HEK293 (cell line): ENCODE data around the gene NDC1.

Source experiments
- ATF2 ChIP-seq: fragments of 450-650 bp; formaldehyde crosslinking; IDR thresholded peaks from 2 replicates; pipeline ENCODE4 v1.5.1; 2016; ENCODE audit warnings: missing biosample characterization, missing genetic modification characterization, low read depth
- CTCF ChIP-seq: fragments of 450-650 bp; formaldehyde crosslinking; IDR thresholded peaks from 2 replicates; pipeline ENCODE4 v1.5.1; 2016; ENCODE audit warnings: missing biosample characterization, missing genetic modification characterization
- HOXA7 ChIP-seq: sonication (generic); formaldehyde crosslinking; IDR thresholded peaks from 2 replicates; pipeline ENCODE4 v1.8.1; 2022; ENCODE audit warnings: missing genetic modification reagents, borderline replicate concordance
- REST ChIP-seq: fragments of 450-650 bp; formaldehyde crosslinking; IDR thresholded peaks from 2 replicates; pipeline ENCODE4 v1.5.1; 2016; ENCODE audit warnings: missing biosample characterization, missing genetic modification characterization
- SP2 ChIP-seq: fragments of 450-650 bp; formaldehyde crosslinking; IDR thresholded peaks from 2 replicates; pipeline ENCODE4 v1.5.1; 2016; ENCODE audit warnings: missing biosample characterization, missing genetic modification characterization
- TCF7L2 ChIP-seq: IDR thresholded peaks from 2 replicates; pipeline ENCODE4 v1.6.1; 2011; ENCODE audit warnings: low read depth, mild to moderate bottlenecking, inconsistent platforms, low read length, moderate library complexity, borderline replicate concordance
- ZBTB20 ChIP-seq: fragments of 450-650 bp; formaldehyde crosslinking; IDR thresholded peaks from 2 replicates; pipeline ENCODE4 v1.5.1; 2016; ENCODE audit warnings: missing biosample characterization, missing genetic modification characterization
- ZNF23 ChIP-seq: fragments of 450-650 bp; formaldehyde crosslinking; IDR thresholded peaks from 2 replicates; pipeline ENCODE4 v1.5.1; 2016; ENCODE audit warnings: missing biosample characterization, missing genetic modification characterization, borderline replicate concordance
- ZNF274 ChIP-seq, 2 experiments: fragments of 200-500 bp in 1 of 2; fragments of 450-650 bp in 1 of 2; sonication (Bioruptor generic) in 1 of 2; formaldehyde crosslinking in 1 of 2; IDR thresholded peaks; 2 replicates each; pipeline versions ENCODE4 v1.5.1 to v1.6.1; 2014 to 2016; ENCODE audit warnings: borderline replicate concordance in 1 of 2, inconsistent platforms in 1 of 2, low read length in 1 of 2, missing biosample characterization in 1 of 2, missing genetic modification characterization in 1 of 2
- ZNF449 ChIP-seq: fragments of 450-650 bp; formaldehyde crosslinking; IDR thresholded peaks from 2 replicates; pipeline ENCODE4 v1.5.1; 2017; ENCODE audit warnings: missing biosample characterization, mild to moderate bottlenecking, missing genetic modification characterization, moderate library complexity
- ZNF837 ChIP-seq: fragments of 450-650 bp; formaldehyde crosslinking; IDR thresholded peaks from 2 replicates; pipeline ENCODE4 v1.5.1; 2016; ENCODE audit warnings: missing biosample characterization, missing genetic modification characterization

GRCh38 chr1:53731043-53731600, 107.0 kb downstream of the NDC1 start:
- TF ChIP-seq CTCF (tag by site-specific recombination), result no peak
- TF ChIP-seq ATF2 (tag by site-specific recombination), result no peak
- no peak for TF ChIP-seq ZNF837 (tag by site-specific recombination)
- no peak for TF ChIP-seq ZNF449 (tag by site-specific recombination)
- TF ChIP-seq ZNF23 (tag by site-specific recombination), result no peak
- TF ChIP-seq HOXA7 (CRISPR knock-in tag), result no peak
- TF ChIP-seq REST (tag by site-specific recombination), result no peak
- TF ChIP-seq ZNF274 (IDR thresholded peaks at IDR 0.05; ENCODE audit: low read length), result no peak
- no peak for TF ChIP-seq ZNF274 (tag by site-specific recombination; IDR thresholded peaks at IDR 0.05; ENCODE audit: borderline replicate concordance)
- no peak for TF ChIP-seq TCF7L2
- no peak for TF ChIP-seq ZBTB20 (tag by site-specific recombination)
- no peak for TF ChIP-seq SP2 (tag by site-specific recombination)
